ENCODE measurements around the gene SYS1.

SYS1 gene

DNA sequence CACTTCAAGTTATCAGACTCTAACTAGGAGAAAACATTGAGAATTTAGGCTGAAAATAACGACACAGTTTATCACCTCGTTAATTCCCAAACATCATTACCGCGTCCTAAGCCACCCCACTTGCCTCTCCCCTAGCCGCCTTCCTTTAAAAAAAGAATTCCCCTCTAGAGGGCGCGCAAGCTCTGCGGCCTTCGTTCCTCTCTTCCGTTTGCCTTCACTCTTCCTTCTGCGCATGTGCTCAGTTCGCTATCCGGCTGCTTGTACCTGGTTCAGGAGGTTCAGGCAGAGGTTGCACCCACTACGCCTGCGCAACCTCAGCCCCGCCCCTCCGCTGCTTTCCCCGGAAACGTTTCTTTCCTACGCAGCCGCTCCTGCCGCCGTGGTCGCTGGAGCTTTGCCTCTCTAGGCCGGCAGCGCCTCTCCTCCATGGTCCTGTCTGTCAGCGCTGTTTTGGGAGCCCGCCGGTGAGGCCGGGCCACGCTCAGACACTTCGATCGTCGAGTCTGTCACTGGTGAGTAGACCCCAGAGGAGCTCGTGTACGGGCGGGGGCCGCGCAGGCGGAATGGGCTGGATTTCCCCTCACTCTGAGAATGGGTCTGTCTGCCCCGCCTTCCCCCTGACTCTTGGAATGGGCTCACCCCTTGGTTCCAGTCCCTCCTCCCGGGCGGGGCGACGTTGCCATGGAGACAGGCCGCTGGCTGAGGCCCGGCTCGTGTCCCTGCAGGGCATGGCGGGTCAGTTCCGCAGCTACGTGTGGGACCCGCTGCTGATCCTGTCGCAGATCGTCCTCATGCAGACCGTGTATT lies at the start of gene SYS1:
Gene SYS1, plus strand, starts transcription at position 353 of the 807 bp plus-strand sequence. Its CDS starts 376 bp downstream, at position 729.
- peak within 1 kb of the TSS; percentile 72 for H3K4me3 ChIP-seq (ENCODE audit: low read length)
- TF ChIP-seq, protein P1, sequence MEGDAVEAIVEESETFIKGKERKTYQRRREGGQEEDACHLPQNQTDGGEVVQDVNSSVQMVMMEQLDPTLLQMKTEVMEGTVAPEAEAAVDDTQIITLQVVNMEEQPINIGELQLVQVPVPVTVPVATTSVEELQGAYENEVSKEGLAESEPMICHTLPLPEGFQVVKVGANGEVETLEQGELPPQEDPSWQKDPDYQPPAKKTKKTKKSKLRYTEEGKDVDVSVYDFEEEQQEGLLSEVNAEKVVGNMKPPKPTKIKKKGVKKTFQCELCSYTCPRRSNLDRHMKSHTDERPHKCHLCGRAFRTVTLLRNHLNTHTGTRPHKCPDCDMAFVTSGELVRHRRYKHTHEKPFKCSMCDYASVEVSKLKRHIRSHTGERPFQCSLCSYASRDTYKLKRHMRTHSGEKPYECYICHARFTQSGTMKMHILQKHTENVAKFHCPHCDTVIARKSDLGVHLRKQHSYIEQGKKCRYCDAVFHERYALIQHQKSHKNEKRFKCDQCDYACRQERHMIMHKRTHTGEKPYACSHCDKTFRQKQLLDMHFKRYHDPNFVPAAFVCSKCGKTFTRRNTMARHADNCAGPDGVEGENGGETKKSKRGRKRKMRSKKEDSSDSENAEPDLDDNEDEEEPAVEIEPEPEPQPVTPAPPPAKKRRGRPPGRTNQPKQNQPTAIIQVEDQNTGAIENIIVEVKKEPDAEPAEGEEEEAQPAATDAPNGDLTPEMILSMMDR (conservative IDR thresholded peaks at IDR 0.05; ENCODE audit: low read depth, low read length), result peak; percentile 81
- DNase-seq (ENCODE audit: low read depth), result peak; percentile 93

DNA sequence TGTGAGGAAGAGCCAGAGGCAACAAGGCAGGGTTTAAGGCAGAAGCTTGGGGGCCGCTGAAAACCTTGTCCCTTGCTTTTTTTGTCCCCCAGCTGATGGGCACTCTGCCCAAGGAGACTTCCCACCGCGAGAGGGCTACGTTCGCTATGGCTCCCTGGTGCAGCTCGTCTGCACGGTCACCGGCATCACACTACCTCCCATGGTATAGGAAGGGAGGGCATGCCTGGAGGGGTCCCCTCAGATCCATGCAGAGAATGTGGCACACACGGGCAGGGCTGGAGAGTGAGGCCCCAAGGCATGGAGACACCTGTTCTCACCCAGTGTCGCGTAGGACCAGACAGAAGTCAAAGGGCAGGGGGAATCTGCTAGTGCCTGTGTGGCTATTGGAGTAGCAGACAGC lies 49.0 kb upstream of the SYS1 start:
- H3K4me3 ChIP-seq (ENCODE audit: low read length), result no peak overlapping the region
- TF ChIP-seq, protein P1 (conservative IDR thresholded peaks at IDR 0.05; ENCODE audit: low read depth, low read length), result no peak
- DNase-seq (ENCODE audit: low read depth), result no peak

DNA sequence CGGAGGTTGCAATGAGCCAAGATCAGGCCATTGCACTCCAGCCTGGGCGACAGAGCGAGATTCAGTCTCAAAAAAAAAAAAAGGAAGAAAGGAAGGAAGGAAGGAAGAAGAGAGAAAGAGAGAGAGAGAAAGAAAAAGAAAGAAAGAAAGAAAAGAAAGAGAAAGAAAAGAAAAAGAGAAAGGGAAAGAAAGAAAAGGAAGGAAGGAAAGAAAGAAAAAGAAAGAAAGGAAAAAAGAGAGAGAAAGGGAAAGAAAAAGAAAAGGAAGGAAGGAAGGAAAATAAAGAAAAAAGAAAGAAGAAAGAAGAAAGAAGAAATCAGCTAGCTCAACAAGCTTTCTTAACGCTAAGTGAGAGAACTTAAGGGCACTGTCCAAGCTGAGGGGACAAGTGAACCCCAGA lies 47.3 kb upstream of the SYS1 start:
- TF ChIP-seq, protein P1 (conservative IDR thresholded peaks at IDR 0.05; ENCODE audit: low read depth, low read length), result no peak
- DNase-seq (ENCODE audit: low read depth), result no peak
- H3K4me3 ChIP-seq (ENCODE audit: low read length), result no peak overlapping the region

DNA sequence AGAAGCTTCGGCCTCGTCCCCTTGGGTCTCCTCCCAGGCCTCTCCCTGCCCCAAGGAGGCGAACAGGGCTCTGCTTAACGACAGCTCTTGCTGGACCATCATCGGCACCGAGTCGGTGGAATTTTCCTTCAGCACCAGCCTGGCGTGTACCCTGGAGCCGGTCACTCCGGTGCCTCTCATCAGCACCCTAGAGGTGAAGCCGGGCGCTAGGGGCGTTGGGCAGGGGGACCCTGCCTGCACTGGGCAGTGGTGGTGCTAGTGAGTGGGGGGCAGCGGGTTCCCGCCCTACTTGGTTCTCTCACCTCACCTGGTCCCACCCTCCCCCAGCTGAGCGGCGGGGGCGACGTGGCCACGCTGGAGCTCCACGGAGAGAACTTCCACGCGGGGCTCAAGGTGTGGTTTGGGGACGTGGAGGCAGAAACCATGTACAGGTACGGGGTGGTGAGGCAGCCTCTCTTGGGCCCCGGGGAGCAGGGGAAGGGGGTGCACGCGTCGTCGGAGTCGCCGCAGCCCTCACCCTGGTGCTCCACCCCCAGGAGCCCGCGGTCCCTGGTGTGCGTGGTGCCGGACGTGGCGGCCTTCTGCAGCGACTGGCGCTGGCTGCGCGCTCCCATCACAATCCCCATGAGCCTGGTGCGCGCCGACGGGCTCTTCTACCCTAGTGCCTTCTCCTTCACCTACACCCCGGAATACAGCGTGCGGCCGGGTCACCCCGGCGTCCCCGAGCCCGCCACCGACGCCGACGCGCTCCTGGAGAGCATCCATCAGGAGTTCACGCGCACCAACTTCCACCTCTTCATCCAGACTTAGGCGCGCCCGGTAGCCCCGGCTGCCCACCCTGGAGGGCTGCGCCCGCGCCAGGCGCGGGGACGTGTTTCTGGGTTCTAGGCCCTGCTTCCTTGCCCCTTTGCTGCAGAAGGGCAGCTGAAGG lies 46.5 kb upstream of the SYS1 start:
- no peak for DNase-seq (ENCODE audit: low read depth)
- TF ChIP-seq, protein P1 (conservative IDR thresholded peaks at IDR 0.05; ENCODE audit: low read depth, low read length), result no peak

DNA sequence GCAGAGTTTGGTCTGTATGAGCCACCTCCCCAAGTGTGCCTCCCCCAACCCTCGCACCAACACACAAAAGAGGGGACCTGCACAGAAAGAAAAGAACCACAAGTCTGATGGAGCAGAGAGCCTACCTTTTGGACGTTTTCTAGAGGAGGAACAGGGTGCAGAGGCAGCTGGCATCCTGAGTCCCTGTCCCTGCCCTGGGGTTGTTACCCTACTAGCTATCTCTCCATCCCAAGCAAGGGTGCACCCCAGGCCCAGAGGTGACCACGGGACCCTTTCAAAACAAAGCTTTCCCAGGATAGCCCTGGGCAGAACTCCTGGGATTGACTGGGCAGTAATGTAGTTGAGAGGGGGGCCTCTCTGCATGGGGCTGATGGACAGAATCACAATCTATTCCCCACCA lies 45.1 kb upstream of the SYS1 start:
- no peak overlapping the region for H3K4me3 ChIP-seq (ENCODE audit: low read length)
- TF ChIP-seq, protein P1 (conservative IDR thresholded peaks at IDR 0.05; ENCODE audit: low read depth, low read length), result no peak
- DNase-seq (ENCODE audit: low read depth), result no peak

More for the DNA sequence above, 46.5 kb upstream of the SYS1 start:
- H3K4me3 ChIP-seq (ENCODE audit: low read length), result no peak overlapping the region

DNA sequence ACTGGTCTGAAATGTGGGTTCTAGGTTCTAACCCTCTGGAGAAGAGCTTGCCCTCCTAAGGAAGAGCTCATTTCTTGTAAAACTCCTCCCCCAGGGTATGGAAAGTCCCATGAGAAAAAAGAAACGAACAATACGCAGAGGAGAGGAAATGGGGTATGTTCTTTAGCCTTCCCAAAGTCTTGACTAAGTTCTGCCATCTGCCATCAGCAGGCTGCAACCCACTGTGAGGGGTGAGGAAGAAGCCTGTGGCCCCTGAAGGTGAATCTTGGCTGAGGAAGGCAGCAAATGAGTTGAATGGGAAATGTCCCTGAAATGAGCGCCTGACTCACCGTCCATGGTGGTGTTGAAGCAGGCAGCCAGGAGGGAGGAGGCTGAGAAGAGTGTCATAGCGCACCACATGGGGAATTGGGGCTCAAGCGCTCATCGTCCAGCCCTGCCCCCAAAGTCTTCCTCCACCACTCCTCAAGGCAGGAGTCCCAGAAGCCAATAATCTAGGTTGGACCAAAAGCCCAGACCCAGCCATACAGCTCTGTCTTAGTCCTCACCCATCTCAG lies 44.5 kb upstream of the SYS1 start:
- TF ChIP-seq, protein P1 (conservative IDR thresholded peaks at IDR 0.05; ENCODE audit: low read depth, low read length), result no peak
- DNase-seq (ENCODE audit: low read depth), result no peak
- H3K4me3 ChIP-seq (ENCODE audit: low read length), result no peak overlapping the region
